GM19043 (cell line): ENCODE results near the gene PBXIP1.

Source experiments
- ATAC-seq: cut with Tn5 transposase; IDR thresholded peaks from one replicate; pipeline ENCODE4 v1.9.1; 2021; ENCODE audit warnings: low read depth; ENCODE audit not compliant: unreplicated experiment

PBXIP1 gene

GRCh38 chr1:154902938-154903566, 52.8 kb downstream of the PBXIP1 start:
- no peak for ATAC-seq

- no peak for ATAC-seq
Observed at GRCh38 chr1:154901591-154901990, 54.3 kb downstream of the PBXIP1 start.

- no peak for ATAC-seq
Observed at GRCh38 chr1:154899041-154899440, 56.9 kb downstream of the PBXIP1 start.

GRCh38 chr1:154896771-154897286, 59.1 kb downstream of the PBXIP1 start:
- ATAC-seq: no peak

- ATAC-seq: no peak
Observed at GRCh38 chr1:154895798-154896197, 60.1 kb downstream of the PBXIP1 start.
